HG03196 (cell line): ENCODE measurements around the gene LAX1.
"Not testable (repeated sequence)": the region's sequence is repeated elsewhere in the genome, so short reads cannot be mapped to it uniquely, and the experiment has no call there.

ENCODE experiments used
- ATAC-seq: cut with Tn5 transposase; IDR thresholded peaks from one replicate; pipeline ENCODE4 v1.9.1; 2021; ENCODE audit not compliant: unreplicated experiment

Gene LAX1, protein sequence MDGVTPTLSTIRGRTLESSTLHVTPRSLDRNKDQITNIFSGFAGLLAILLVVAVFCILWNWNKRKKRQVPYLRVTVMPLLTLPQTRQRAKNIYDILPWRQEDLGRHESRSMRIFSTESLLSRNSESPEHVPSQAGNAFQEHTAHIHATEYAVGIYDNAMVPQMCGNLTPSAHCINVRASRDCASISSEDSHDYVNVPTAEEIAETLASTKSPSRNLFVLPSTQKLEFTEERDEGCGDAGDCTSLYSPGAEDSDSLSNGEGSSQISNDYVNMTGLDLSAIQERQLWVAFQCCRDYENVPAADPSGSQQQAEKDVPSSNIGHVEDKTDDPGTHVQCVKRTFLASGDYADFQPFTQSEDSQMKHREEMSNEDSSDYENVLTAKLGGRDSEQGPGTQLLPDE

GRCh38 chr1:203765029-203765837 lies at the start of gene LAX1:
Gene LAX1 (plus strand): TSS chr1:203765183. CDS start chr1:203765566, 383 bp downstream.
- peak; percentile 87 for ATAC-seq

GRCh38 chr1:203717120-203717519 lies 47.9 kb upstream of the LAX1 start:
- ATAC-seq = no peak

GRCh38 chr1:203720242-203720641 lies 44.7 kb upstream of the LAX1 start:
- no peak for ATAC-seq

DNA sequence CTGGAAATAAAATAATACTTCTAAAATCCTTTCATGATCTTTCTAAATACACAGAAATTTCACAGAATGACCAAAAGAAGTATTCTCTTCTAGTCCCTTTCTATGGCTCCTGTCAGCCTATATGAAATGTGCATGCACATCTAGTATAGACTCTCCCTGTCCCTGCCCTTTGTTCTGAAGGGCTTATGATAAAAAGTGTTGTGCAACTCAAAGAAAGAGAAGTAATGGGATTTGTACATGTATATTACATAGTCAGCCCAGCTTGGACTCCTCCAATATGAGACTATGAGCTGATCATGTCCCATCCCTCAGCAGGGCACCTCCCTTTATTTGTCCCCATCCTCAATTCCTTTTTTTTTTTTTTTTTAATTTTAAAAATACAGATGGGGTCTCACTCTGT lies 42.1 kb upstream of the LAX1 start:
- no peak for ATAC-seq

DNA sequence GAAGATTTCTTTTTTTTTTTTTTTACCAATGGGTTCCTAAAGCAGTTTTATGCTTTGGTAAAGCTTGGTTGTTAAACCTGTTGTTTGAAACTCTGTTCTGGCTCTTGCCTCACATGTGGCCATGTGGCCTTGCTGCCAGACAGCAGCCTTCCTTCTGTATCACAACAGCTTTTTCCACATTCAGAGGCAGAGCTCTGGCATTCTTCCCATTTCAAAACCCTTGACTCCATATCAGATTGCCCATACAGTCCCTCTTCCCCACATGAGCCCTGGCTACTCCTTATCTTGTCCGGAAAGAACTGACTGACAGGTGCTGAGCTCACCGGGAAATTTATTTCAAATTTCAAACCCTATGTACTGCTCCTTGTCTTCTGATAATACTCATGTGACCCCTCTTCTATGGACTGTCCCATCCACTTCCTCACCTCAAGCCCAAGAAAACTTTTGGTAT lies 38.5 kb upstream of the LAX1 start:
- no peak for ATAC-seq

DNA sequence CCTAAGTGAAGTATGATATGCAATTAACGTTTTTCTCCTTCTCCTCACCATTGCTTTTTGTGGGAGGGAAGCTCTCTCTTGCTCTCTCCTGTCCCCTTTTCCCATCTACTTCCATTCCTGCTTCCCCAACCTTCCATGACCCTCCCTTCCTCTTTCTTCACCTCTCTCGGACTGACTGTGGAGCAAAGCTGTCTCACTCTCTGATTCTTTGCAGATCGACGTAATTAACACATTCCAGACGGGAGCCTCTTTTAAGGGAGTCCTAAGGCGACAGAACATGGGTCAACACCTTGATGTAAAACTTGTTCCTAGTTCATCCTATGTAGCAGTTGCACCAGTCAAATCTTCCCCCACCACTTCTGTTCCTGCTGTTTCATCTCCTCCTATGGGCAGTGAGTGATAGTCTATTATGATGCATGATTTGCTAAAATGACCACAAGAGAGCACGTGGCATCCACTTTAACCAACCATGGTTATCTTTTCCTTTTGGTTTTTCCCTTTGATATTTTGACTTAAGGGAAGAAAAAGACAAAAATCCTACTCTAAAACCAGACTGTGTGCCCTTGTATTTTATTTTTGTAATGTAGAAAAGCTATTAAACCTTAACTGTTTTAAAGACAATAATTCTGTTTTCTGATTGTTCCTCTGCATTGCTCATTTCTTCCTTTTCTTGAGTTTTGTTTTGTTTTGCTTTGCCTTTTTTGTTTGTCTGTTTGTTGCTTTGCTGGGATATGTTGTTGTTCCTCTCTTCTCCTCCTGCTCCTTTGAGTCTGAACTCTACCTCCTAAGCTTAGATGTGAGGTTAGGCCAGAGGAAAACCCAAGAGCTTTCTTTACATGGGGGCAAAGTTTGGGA lies 31.7 kb upstream of the LAX1 start:
- no peak for ATAC-seq

GRCh38 chr1:203742436-203742835 lies 22.5 kb upstream of the LAX1 start:
- no peak for ATAC-seq

- no peak for ATAC-seq
These were observed 21.9 kb upstream of the LAX1 start for GRCh38 chr1:203743091-203743571.

DNA sequence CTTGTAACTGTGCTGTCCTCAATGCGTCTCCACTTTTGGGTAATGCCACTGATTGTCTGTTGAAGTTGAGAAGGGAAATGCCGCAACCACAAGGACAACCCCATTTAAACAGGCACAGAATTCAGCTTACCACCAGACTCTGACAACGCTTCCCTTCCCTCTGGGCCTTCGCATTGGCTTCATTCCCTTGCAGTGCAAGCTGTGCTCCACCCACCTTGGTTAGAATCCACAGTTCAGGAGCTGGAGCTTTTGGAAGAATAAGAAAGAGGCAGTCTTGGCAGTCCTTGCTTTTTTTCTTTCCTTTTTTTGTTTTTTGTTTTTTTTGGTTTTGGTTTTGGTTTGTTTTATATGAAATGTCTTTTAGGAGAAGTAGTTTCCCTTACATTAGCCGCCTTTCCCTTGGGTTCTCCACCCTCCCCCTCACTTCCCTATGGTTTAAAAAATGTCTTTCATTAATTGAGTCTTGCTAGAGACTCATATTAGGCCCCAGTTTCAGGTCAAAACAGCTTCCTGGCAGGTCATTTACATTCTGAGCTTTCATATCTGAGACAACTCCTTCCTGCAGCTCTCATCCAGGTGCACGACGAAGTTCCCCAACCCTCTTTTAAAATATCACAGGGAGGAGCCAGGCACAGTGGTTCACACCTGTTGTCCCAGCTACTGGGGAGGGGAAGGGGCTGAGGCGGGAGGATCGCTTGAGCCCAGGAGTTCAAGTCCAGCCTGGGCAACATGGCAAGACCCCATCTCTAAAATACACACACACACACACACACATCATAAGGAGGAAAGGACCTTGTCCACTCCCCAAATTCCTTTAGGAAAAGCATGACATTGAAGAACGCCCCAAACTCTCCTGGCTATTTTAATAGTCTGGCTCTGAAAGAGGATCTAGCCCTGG lies 20.7 kb upstream of the LAX1 start:
- ATAC-seq = no peak

- no peak for ATAC-seq
These were observed 18.7 kb upstream of the LAX1 start for GRCh38 chr1:203746281-203746680.

DNA sequence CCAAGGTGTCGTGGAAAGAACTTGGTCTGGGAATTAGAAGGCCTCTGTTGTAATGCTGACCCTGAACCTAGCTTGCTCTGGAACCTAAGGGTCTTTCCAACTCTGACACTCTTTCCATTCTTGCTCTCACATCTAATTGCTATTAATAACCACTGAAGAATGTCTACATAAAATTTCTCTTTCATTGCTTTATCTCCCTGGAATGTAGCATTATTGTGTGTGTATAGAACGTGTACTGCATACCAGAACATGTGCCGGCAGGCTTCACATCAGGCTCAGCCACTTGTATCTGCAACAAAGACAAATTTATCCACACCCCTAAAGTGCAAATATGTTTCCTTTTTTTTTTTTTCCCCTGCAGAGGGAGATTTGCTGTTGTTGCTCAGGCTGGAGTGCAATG lies 13.9 kb upstream of the LAX1 start:
- ATAC-seq = no peak

DNA sequence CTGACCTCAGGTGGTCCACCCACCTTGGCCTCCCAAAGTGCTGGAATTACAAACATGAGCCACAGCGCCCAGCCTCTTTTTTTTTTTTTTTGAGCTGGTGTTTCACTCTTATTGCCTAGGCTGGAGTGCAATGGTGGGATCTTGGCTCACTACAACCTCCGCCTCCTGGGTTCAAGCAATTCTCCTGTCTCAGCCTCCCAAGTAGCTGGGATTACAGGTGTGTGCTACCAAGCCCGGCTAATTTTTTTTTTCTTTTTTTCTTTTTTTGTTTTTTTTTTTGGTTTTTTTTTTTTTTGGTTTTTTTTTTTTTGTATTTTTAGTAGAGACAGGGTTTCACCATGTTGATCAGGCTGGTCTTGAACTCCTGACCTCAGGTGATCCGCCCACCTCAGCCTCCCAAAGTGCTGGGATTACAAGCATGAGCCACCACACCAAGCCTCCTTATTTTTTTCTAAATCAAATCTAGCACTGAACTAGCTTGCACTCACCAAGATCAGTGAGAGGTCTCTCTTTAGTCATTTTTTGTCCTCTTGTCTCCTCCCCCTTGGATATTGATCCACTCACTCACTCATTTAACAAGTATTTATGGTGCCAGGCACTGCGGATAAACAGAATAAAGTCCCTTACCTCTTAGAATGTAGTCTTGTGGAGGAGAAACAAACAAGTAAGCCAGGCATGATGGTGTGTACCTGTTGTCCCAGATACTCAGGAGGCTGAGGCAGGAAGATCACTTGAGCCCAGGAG lies 13.2 kb upstream of the LAX1 start:
- not testable (repeated sequence) for ATAC-seq

- peak; percentile 47 for ATAC-seq
These were observed 10.5 kb upstream of the LAX1 start for GRCh38 chr1:203754455-203754864.

DNA sequence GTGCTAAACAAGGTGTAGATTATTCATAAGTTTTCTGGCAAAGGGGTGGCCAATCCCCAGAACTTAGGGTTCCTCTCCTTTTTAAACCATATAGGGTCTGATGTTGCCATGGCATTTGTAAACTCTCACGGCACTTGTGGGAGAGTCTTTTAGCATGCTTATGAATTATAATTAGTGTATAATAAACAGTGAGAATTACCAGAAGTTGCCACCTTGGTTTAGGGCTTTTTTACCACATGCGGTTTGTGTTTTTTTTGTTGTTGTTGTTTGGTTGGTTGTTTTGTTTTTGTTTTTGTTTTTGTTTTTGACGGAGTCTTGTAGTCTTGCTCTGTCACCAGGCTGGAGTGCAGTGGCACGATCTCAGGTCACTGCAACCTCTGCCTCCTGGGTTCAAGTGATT lies 8.9 kb upstream of the LAX1 start:
- ATAC-seq = no peak

- not testable (repeated sequence) for ATAC-seq
These were observed 6.2 kb upstream of the LAX1 start for GRCh38 chr1:203758749-203759148.

GRCh38 chr1:203760506-203760905 lies 4.5 kb upstream of the LAX1 start:
- no peak for ATAC-seq

GRCh38 chr1:203761958-203762357 lies 3.0 kb upstream of the LAX1 start:
- not testable (repeated sequence) for ATAC-seq

GRCh38 chr1:203763505-203763904 lies 1.5 kb upstream of the LAX1 start:
- ATAC-seq = no peak
